Measurements from ENCODE around the gene NIPAL4. TPM values are rescaled to one million over a fixed set of nuclear protein-coding genes. Genes with fewer than 3 reads are reported as not detected.

Gene NIPAL4
- total RNA-seq, 1 experiment from 2014 or later: not detected

GRCh38 chr5:157523976-157524375 is 64.0 kb downstream of the NIPAL4 start:
- POLR2A ChIA-PET (ENCODE audit: low non-redundant PET): interaction anchor here (0.5 kb wide), 1 partner anchor 81 kb away, joined by 4 read pairs; no protein-coding TSS in a partner anchor

More at GRCh38 chr5:157523976-157524375, 64.0 kb downstream of the NIPAL4 start:
- no peak overlapping the region for H3K27ac ChIP-seq (ENCODE audit: low read depth, low read length, poor library complexity, severe bottlenecking)
- CTCF ChIA-PET: no interaction called here
- no peak overlapping the region for H3K4me3 ChIP-seq (ENCODE audit: low read depth, low read length, poor library complexity, severe bottlenecking)
- no peaks in the 10 kb centered on the region for H3K4me1 ChIP-seq (ENCODE audit: insufficient read depth, low read length, poor library complexity, severe bottlenecking)
- BruUV-seq (replicated peaks): no TSS peak
- H3K9me3 ChIP-seq (ENCODE audit: low read depth, low read length, poor library complexity, severe bottlenecking): no peaks in the 10 kb centered on the region
- intact Hi-C loops (cut with micrococcal nuclease; ENCODE audit: unreplicated experiment): no loop called here
- no peaks in the 10 kb centered on the region for H3K36me3 ChIP-seq (ENCODE audit: insufficient read depth, low read length, poor library complexity, severe bottlenecking)
- DNase-seq (ENCODE audit: low spot score): no peak
- H3K27me3 ChIP-seq (replicated peaks; ENCODE audit: insufficient read depth, low read depth, low read length, poor library complexity): no peaks in the 10 kb centered on the region
- no peak for TF ChIP-seq CTCF (conservative IDR thresholded peaks at IDR 0.05; ENCODE audit: low read depth, low read length)

Other genes starting within 250 kb of the NIPAL4 start
- gene CYFIP2, start 194.1 kb upstream of the NIPAL4 start, total RNA-seq (2021): 17.2 and 20.1 TPM in 2 replicates
- 1.7 and 2.3 TPM in 2 replicates for gene ADAM19, start 115.6 kb downstream of the NIPAL4 start, total RNA-seq (2021)
- not detected in 2 replicates for gene SOX30, start 192.2 kb downstream of the NIPAL4 start, total RNA-seq (2021)
- gene C5orf52, start 211.3 kb downstream of the NIPAL4 start, total RNA-seq (2021): not detected in 2 replicates

All from A673 (cell line).